A549 (cell line): ENCODE measurements around the gene CABP7.

Experiments
- E2F6 ChIP-seq: IDR thresholded peaks from 2 replicates; pipeline ENCODE4 v1.6.1; 2012; ENCODE audit warnings: low read depth, borderline replicate concordance
- POLR2A ChIP-seq: IDR thresholded peaks from 2 replicates; pipeline ENCODE4 v1.6.1; 2012; ENCODE audit warnings: mild to moderate bottlenecking, low read length

- TF ChIP-seq E2F6 (no peak), POLR2A (no peak)
Observed at GRCh38 chr22:29741926-29742325, 22.1 kb downstream of the CABP7 start.
